Epithelial cell of proximal tubule (primary cell): Measurements from ENCODE around the gene MPIG6B. TPM values are rescaled to one million over a fixed set of nuclear protein-coding genes. Genes with fewer than 3 reads are reported as not detected.

Experiments
- DNase-seq: peaks from one replicate; pipeline ENCODE4 v3.0.0-alpha.2; 2011; ENCODE audit warnings: low read depth
- H3K4me3 ChIP-seq: 2 replicates; pipeline ENCODE4 v1.5.1; 2011; ENCODE audit warnings: low read depth, mild to moderate bottlenecking, low read length
- CTCF ChIP-seq: conservative IDR thresholded peaks from 2 replicates; pipeline ENCODE4 v1.5.1; 2012; ENCODE audit warnings: low read depth, mild to moderate bottlenecking, low read length
- total RNA-seq: library from RNA; depleted of rRNA; stranded (reverse); fragments of >200 nt; gene quantifications from 2 replicates; pipeline ENCODE4 v1.2.3, GENCODE V29; 2015

Gene MPIG6B
- total RNA-seq, 1 donor from 2014 or later = not detected

GRCh38 chr6:31715022-31715958 is 7.9 kb upstream of the MPIG6B start, which contains the start of gene LY6G6D:
Gene LY6G6D (plus strand): TSS chr6:31715348. CDS start chr6:31715356, 8 bp downstream.
- H3K4me3 ChIP-seq = no peak within 1 kb of the TSS
- TF ChIP-seq CTCF = no peak
- no peak for DNase-seq

- DNase-seq = no peak
- peak; percentile 20 for TF ChIP-seq CTCF
- H3K4me3 ChIP-seq = no peak overlapping the region
These were observed 5.5 kb upstream of the MPIG6B start for GRCh38 chr6:31717499-31718222.

- no peak overlapping the region for H3K4me3 ChIP-seq
- DNase-seq = no peak
- no peak for TF ChIP-seq CTCF
These were observed 4.9 kb upstream of the MPIG6B start for GRCh38 chr6:31718265-31718664.

GRCh38 chr6:31719001-31719400 is 4.2 kb upstream of the MPIG6B start:
- H3K4me3 ChIP-seq = no peak overlapping the region
- DNase-seq = no peak
- no peak for TF ChIP-seq CTCF

GRCh38 chr6:31720196-31720770 is 2.9 kb upstream of the MPIG6B start:
- TF ChIP-seq CTCF = no peak
- no peak for DNase-seq
- no peak overlapping the region for H3K4me3 ChIP-seq

GRCh38 chr6:31721351-31722020 is 1.7 kb upstream of the MPIG6B start, which contains the start of gene LY6G6C:
Gene LY6G6C (minus strand): TSS chr6:31721746. CDS start chr6:31721679, 67 bp downstream.
- no peak within 1 kb of the TSS for H3K4me3 ChIP-seq
- DNase-seq = no peak
- no peak for TF ChIP-seq CTCF
